Caki2 (cell line): Measurements from ENCODE around the gene TSSK6. TPM values are rescaled to one million over a fixed set of nuclear protein-coding genes. Genes with fewer than 3 reads are reported as not detected.

Source experiments
- DNase-seq: peaks from one replicate; pipeline ENCODE4 v3.0.0-alpha.2; 2015; ENCODE audit warnings: low read depth
- in situ Hi-C: cut with HindIII; loops from 2 replicates; pipeline ENCODE4 v1.10.0; 2016; ENCODE audit warnings: low sequenced_read_pairs, low pct_unique_long_range_greater_than_20kb, mixed read lengths
- total RNA-seq: library from RNA; depleted of rRNA; stranded (reverse); fragments of >200 nt; shearing (Covaris generic); gene quantifications from 2 replicates; pipeline ENCODE4 v1.2.3, GENCODE V29; 2014; ENCODE audit warnings: low replicate concordance

The TSSK6 gene
- total RNA-seq, 1 experiment from 2014 or later, result 4.1 TPM

GRCh38 chr19:19535311-19536191, 20.2 kb upstream of the TSSK6 start:
- DNase-seq, result no peak
- in situ Hi-C loops, result loop anchor here (10.0 kb wide), 1 partner anchor 129 kb away; the partner anchor contains the start of genes ATP13A1 and ZNF101

GRCh38 chr19:19534556-19535265, 19.4 kb upstream of the TSSK6 start:
- no peak for DNase-seq
- in situ Hi-C loops, result loop anchor here (10.0 kb wide), 1 partner anchor 130 kb away; the partner anchor contains the start of genes ATP13A1 and ZNF101

- in situ Hi-C loops, result loop anchor here (10.0 kb wide), 1 partner anchor 131 kb away; the partner anchor contains the start of genes ATP13A1 and ZNF101
- no peak for DNase-seq
Measured at GRCh38 chr19:19533841-19534240, 18.5 kb upstream of the TSSK6 start.

GRCh38 chr19:19532806-19533701, 17.7 kb upstream of the TSSK6 start:
- in situ Hi-C loops, result loop anchor here (10.0 kb wide), 1 partner anchor 132 kb away; the partner anchor contains the start of genes ATP13A1 and ZNF101
- DNase-seq, result no peak

GRCh38 chr19:19531951-19532805, 16.8 kb upstream of the TSSK6 start:
- in situ Hi-C loops, result loop anchor here (10.0 kb wide), 1 partner anchor 133 kb away; the partner anchor contains the start of genes ATP13A1 and ZNF101
- peak; percentile 35 for DNase-seq

GRCh38 chr19:19530889-19531288, 15.5 kb upstream of the TSSK6 start:
- in situ Hi-C loops, result loop anchor here (10.0 kb wide), 1 partner anchor 134 kb away; the partner anchor contains the start of genes ATP13A1 and ZNF101
- DNase-seq, result no peak

- no peak for DNase-seq
- in situ Hi-C loops, result loop anchor here (10.0 kb wide), 1 partner anchor 134 kb away; the partner anchor contains the start of genes ATP13A1 and ZNF101
Measured at GRCh38 chr19:19530423-19530804, 15.1 kb upstream of the TSSK6 start.

GRCh38 chr19:19529783-19530422, 14.6 kb upstream of the TSSK6 start:
- in situ Hi-C loops, result loop anchor here (10.0 kb wide), 1 partner anchor 135 kb away; the partner anchor contains the start of genes ATP13A1 and ZNF101
- no peak for DNase-seq

GRCh38 chr19:19528721-19529490, 13.6 kb upstream of the TSSK6 start, which contains the start of gene YJEFN3:
Gene YJEFN3, plus strand, starts transcription at chr19:19528911. Its CDS starts 22 bp downstream, at chr19:19528933.
- in situ Hi-C loops, result no loop called here
- no peak for DNase-seq

- no peak for DNase-seq
- in situ Hi-C loops, result no loop called here
Measured at GRCh38 chr19:19527674-19528625, 12.6 kb upstream of the TSSK6 start.

GRCh38 chr19:19527371-19527656, 12.0 kb upstream of the TSSK6 start:
- in situ Hi-C loops, result no loop called here

GRCh38 chr19:19526581-19527370, 11.4 kb upstream of the TSSK6 start:
- in situ Hi-C loops, result no loop called here
- DNase-seq, result no peak

More at GRCh38 chr19:19527371-19527656, 12.0 kb upstream of the TSSK6 start:
- DNase-seq, result no peak

GRCh38 chr19:19525611-19526380, 10.4 kb upstream of the TSSK6 start:
- in situ Hi-C loops, result no loop called here
- no peak for DNase-seq
